ENCODE data around the gene NISCH. TPM values are rescaled to one million over a fixed set of nuclear protein-coding genes. Genes with fewer than 3 reads are reported as not detected.

Gene NISCH
- total and polyA plus RNA-seq, 2 donors (not counting 1 experiment from before 2014, with no cell fraction given): 31.1 to 69.9 TPM

- H3K36me3 ChIP-seq (ENCODE audit: control insufficient read depth, insufficient read depth, low read length): no peaks in the 10 kb centered on the region
- H3K4me1 ChIP-seq (ENCODE audit: control insufficient read depth, extremely low read depth, insufficient read depth, low read length): no peaks in the 10 kb centered on the region
- no peaks in the 10 kb centered on the region for H3K9me3 ChIP-seq (ENCODE audit: control insufficient read depth, insufficient read depth, low read depth, low read length)
- no peak overlapping the region for H3K4me3 ChIP-seq (replicated peaks in 1 of 4; ENCODE audit: control extremely low read depth in 1 of 4, insufficient read depth in 1 of 4, low read depth in 3 of 4, low read length in 4 of 4)
- no peak overlapping the region for H3K27ac ChIP-seq (ENCODE audit: insufficient read depth, low read length)
- H3K4me2 ChIP-seq (ENCODE audit: extremely low read depth, insufficient read depth, low read length): no peak overlapping the region
- H3K9ac ChIP-seq (ENCODE audit: insufficient read depth, low read length): no peak overlapping the region
- H3K27me3 ChIP-seq (ENCODE audit: control insufficient read depth, insufficient read depth, low read length): no peaks in the 10 kb centered on the region
- H4K20me1 ChIP-seq (ENCODE audit: control insufficient read depth, extremely low read depth, insufficient read depth, low read length): no peaks in the 10 kb centered on the region
- no peak for DNase-seq (ENCODE audit: low read depth in 2 of 2)
- no peaks in the 10 kb centered on the region for H3K79me2 ChIP-seq (ENCODE audit: control insufficient read depth, insufficient read depth, low read length)
- no peak overlapping the region for H2AFZ ChIP-seq (ENCODE audit: low read length)
- TF ChIP-seq CTCF (conservative IDR thresholded peaks at IDR 0.05 in 1 of 2, IDR thresholded peaks at IDR 0.05 in 1 of 2; ENCODE audit: low read depth in 1 of 2, low read length in 2 of 2) (no peak), EZH2 (IDR thresholded peaks at IDR 0.05; ENCODE audit: low read length, missing control alignments) (no peak)
Measured at GRCh38 chr3:52420388-52420787, 35.0 kb upstream of the NISCH start.

- no peak overlapping the region for H3K9ac ChIP-seq (ENCODE audit: insufficient read depth, low read length)
- H3K4me3 ChIP-seq (replicated peaks in 1 of 4; ENCODE audit: control extremely low read depth in 1 of 4, insufficient read depth in 1 of 4, low read depth in 3 of 4, low read length in 4 of 4): no peak overlapping the region
- no peaks in the 10 kb centered on the region for H3K27me3 ChIP-seq (ENCODE audit: control insufficient read depth, insufficient read depth, low read length)
- no peaks in the 10 kb centered on the region for H3K79me2 ChIP-seq (ENCODE audit: control insufficient read depth, insufficient read depth, low read length)
- H2AFZ ChIP-seq (ENCODE audit: low read length): no peak overlapping the region
- no peak for TF ChIP-seq EZH2 (IDR thresholded peaks at IDR 0.05; ENCODE audit: low read length, missing control alignments)
- H3K9me3 ChIP-seq (ENCODE audit: control insufficient read depth, insufficient read depth, low read depth, low read length): no peaks in the 10 kb centered on the region
- no peaks in the 10 kb centered on the region for H3K36me3 ChIP-seq (ENCODE audit: control insufficient read depth, insufficient read depth, low read length)
- no peak for DNase-seq (ENCODE audit: low read depth in 2 of 2)
- no peaks in the 10 kb centered on the region for H4K20me1 ChIP-seq (ENCODE audit: control insufficient read depth, extremely low read depth, insufficient read depth, low read length)
- no peak overlapping the region for H3K4me2 ChIP-seq (ENCODE audit: extremely low read depth, insufficient read depth, low read length)
- H3K4me1 ChIP-seq (ENCODE audit: control insufficient read depth, extremely low read depth, insufficient read depth, low read length): no peaks in the 10 kb centered on the region
- H3K27ac ChIP-seq (ENCODE audit: insufficient read depth, low read length): no peak overlapping the region
Measured at GRCh38 chr3:52422669-52423068, 32.7 kb upstream of the NISCH start.

- H3K9ac ChIP-seq (ENCODE audit: insufficient read depth, low read length): no peak overlapping the region
- TF ChIP-seq CTCF (conservative IDR thresholded peaks at IDR 0.05 in 1 of 2, IDR thresholded peaks at IDR 0.05 in 1 of 2; ENCODE audit: low read depth in 1 of 2, low read length in 2 of 2): no peak
- no peak for TF ChIP-seq EZH2 (IDR thresholded peaks at IDR 0.05; ENCODE audit: low read length, missing control alignments)
- H3K9me3 ChIP-seq (ENCODE audit: control insufficient read depth, insufficient read depth, low read depth, low read length): no peaks in the 10 kb centered on the region
- no peak overlapping the region for H3K4me2 ChIP-seq (ENCODE audit: extremely low read depth, insufficient read depth, low read length)
- no peaks in the 10 kb centered on the region for H3K36me3 ChIP-seq (ENCODE audit: control insufficient read depth, insufficient read depth, low read length)
- H2AFZ ChIP-seq (ENCODE audit: low read length): no peak overlapping the region
- no peaks in the 10 kb centered on the region for H3K79me2 ChIP-seq (ENCODE audit: control insufficient read depth, insufficient read depth, low read length)
- H3K4me3 ChIP-seq (replicated peaks in 1 of 4; ENCODE audit: control extremely low read depth in 1 of 4, insufficient read depth in 1 of 4, low read depth in 3 of 4, low read length in 4 of 4): no peak overlapping the region
- no peak overlapping the region for H3K27ac ChIP-seq (ENCODE audit: insufficient read depth, low read length)
- no peaks in the 10 kb centered on the region for H4K20me1 ChIP-seq (ENCODE audit: control insufficient read depth, extremely low read depth, insufficient read depth, low read length)
- H3K27me3 ChIP-seq (ENCODE audit: control insufficient read depth, insufficient read depth, low read length): no peaks in the 10 kb centered on the region
- no peaks in the 10 kb centered on the region for H3K4me1 ChIP-seq (ENCODE audit: control insufficient read depth, extremely low read depth, insufficient read depth, low read length)
- DNase-seq (ENCODE audit: low read depth in 2 of 2): no peak
Measured at GRCh38 chr3:52423173-52423572, 32.2 kb upstream of the NISCH start.
